ENCODE measurements around the gene GLIS1. TPM values are rescaled to one million over a fixed set of nuclear protein-coding genes. Genes with fewer than 3 reads are reported as not detected.

GLIS1 gene
- total and polyA plus RNA-seq, 2 experiments from 2014 or later = 0.26 to 0.31 TPM

DNA sequence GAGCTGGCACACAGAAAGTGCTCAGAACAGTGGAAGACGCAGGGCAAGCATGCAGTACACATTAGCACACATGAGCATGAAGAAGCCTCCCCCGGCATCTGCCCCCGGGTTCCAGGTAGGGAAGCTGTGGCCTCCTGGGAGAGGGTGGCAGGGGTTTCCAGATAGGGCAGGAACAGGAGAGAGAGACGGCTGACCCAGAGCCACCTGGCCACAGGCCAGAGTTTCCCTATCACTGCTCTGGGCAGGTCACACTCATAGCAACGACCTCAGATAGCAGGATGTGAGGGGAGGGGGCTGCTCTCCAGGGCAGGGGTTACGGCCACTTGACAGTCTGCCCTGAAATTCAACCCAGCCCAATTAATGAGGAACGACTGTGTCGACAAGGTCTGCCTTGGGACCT lies 36.6 kb downstream of the GLIS1 start:
- ATAC-seq (no peak), DNase-seq (ENCODE audit: low spot score) (no peak)
- Histone ChIP-seq H2AFZ (no peak overlapping the region), H3K4me2 (no peak overlapping the region), H3K4me3 (no peak overlapping the region), H3F3A (replicated peaks; ENCODE audit: low read depth) (peaks cover 13% of the 10 kb centered on the region; the same call in 1 of the 2 replicates), H3K79me2 (replicated peaks; ENCODE audit: insufficient read depth) (no peaks in the 10 kb centered on the region), H3K27ac (ENCODE audit: low read depth) (no peak overlapping the region), H3K9me2 (ENCODE audit: insufficient read depth) (no peaks in the 10 kb centered on the region), H3K4me1 (ENCODE audit: insufficient read depth) (peaks cover 38% of the 10 kb centered on the region), H3K36me3 (ENCODE audit: insufficient read depth) (no peaks in the 10 kb centered on the region), H4K20me1 (replicated peaks; ENCODE audit: insufficient read depth) (no peaks in the 10 kb centered on the region), H3K27me3 (ENCODE audit: insufficient read depth) (no peaks in the 10 kb centered on the region)
- Mint-ChIP-seq H3K4me1 (peaks cover 47% of the 10 kb centered on the region), H3K4me3 (no peak overlapping the region), H3K36me3 (ENCODE audit: low read depth) (no peaks in the 10 kb centered on the region), H3K27me3 (ENCODE audit: insufficient read depth, low read depth, poor library complexity) (peaks cover 4% of the 10 kb centered on the region), H3K27ac (no peak overlapping the region), H3K9me3 (no peaks in the 10 kb centered on the region; the same call in 2 of the 3 replicates)
- TF ChIP-seq ZNF114 (CRISPR knock-in tag; IDR thresholded peaks at IDR 0.05) (no peak), CREB1 (CRISPR knock-in tag; IDR thresholded peaks at IDR 0.05; ENCODE audit: low read depth) (no peak), JUNB (IDR thresholded peaks at IDR 0.05; ENCODE audit: unreplicated experiment) (no peak), EZH2phosphoT487 (IDR thresholded peaks at IDR 0.05; ENCODE audit: unreplicated experiment) (no peak)
- TF ChIP-seq, protein P1, sequence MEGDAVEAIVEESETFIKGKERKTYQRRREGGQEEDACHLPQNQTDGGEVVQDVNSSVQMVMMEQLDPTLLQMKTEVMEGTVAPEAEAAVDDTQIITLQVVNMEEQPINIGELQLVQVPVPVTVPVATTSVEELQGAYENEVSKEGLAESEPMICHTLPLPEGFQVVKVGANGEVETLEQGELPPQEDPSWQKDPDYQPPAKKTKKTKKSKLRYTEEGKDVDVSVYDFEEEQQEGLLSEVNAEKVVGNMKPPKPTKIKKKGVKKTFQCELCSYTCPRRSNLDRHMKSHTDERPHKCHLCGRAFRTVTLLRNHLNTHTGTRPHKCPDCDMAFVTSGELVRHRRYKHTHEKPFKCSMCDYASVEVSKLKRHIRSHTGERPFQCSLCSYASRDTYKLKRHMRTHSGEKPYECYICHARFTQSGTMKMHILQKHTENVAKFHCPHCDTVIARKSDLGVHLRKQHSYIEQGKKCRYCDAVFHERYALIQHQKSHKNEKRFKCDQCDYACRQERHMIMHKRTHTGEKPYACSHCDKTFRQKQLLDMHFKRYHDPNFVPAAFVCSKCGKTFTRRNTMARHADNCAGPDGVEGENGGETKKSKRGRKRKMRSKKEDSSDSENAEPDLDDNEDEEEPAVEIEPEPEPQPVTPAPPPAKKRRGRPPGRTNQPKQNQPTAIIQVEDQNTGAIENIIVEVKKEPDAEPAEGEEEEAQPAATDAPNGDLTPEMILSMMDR (conservative IDR thresholded peaks at IDR 0.05; ENCODE audit: low read depth in 2 of 2) = no peak

DNA sequence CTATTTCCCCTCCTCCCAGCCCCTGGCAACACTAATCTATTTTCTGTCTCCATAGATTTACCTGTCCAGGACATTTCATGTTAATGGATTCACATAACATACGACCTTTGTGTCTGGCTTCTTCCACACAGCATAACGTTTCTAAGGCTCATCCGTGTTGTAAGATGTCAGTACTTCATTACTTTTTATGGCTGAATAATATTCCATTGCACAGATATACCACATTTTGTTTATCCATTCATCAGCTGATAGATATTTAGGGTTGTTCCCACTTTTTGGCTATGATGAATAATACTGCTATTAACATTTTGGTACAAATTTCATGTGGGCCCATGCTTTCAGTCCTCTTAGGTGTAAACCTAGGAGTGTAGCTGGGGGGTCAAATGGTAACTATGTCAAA lies 38.2 kb downstream of the GLIS1 start:
- ATAC-seq (no peak), DNase-seq (ENCODE audit: low spot score) (no peak)
- Histone ChIP-seq H3K79me2 (replicated peaks; ENCODE audit: insufficient read depth) (no peaks in the 10 kb centered on the region), H2AFZ (no peak overlapping the region), H3K4me2 (no peak overlapping the region), H3K27ac (ENCODE audit: low read depth) (no peak overlapping the region), H3K9me2 (ENCODE audit: insufficient read depth) (no peaks in the 10 kb centered on the region), H3K27me3 (ENCODE audit: insufficient read depth) (no peaks in the 10 kb centered on the region), H3K4me1 (ENCODE audit: insufficient read depth) (peaks cover 22% of the 10 kb centered on the region), H4K20me1 (replicated peaks; ENCODE audit: insufficient read depth) (no peaks in the 10 kb centered on the region), H3K36me3 (ENCODE audit: insufficient read depth) (no peaks in the 10 kb centered on the region), H3F3A (replicated peaks; ENCODE audit: low read depth) (peaks cover 13% of the 10 kb centered on the region; the same call in 1 of the 2 replicates), H3K4me3 (no peak overlapping the region)
- TF ChIP-seq CREB1 (CRISPR knock-in tag; IDR thresholded peaks at IDR 0.05; ENCODE audit: low read depth) = no peak
- no peak for TF ChIP-seq ZNF331 (CRISPR knock-in tag; IDR thresholded peaks at IDR 0.05; ENCODE audit: low read depth)
- TF ChIP-seq STAT1 (IDR thresholded peaks at IDR 0.05; ENCODE audit: unreplicated experiment) = no peak
- TF ChIP-seq NANOG (IDR thresholded peaks at IDR 0.05; ENCODE audit: borderline replicate concordance) = no peak
- Mint-ChIP-seq H3K4me3 (no peak overlapping the region), H3K36me3 (ENCODE audit: low read depth) (no peaks in the 10 kb centered on the region), H3K27ac (no peak overlapping the region), H3K4me1 (peaks cover 32% of the 10 kb centered on the region), H3K27me3 (ENCODE audit: insufficient read depth, low read depth, poor library complexity) (peaks cover 4% of the 10 kb centered on the region), H3K9me3 (no peaks in the 10 kb centered on the region; the same call in 2 of the 3 replicates)

DNA sequence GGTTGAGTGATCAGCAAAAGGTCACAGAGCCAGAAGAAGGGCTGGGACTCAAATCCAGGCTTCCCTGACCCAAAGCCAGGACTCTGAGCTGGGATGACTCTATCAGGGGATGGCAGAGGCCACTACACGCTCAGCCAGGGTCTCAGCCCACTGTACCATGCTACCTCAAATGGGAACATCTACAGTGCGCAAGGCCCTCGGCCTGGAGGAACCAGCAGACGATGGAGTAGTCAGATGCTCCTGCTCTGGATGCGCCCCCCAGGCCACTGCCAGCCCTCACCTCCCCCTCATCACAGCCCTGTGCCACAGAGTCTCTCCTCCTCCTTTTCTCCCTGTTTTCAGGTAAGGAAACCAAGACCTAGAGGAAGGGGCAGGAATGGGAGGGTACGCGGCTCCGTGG lies 39.0 kb downstream of the GLIS1 start:
- ATAC-seq (no peak), DNase-seq (ENCODE audit: low spot score) (no peak)
- peaks cover 14% of the 10 kb centered on the region for H3K4me1 ChIP-seq (ENCODE audit: insufficient read depth)
- no peaks in the 10 kb centered on the region for H3K9me2 ChIP-seq (ENCODE audit: insufficient read depth)
- Mint-ChIP-seq H3K4me1 (peaks cover 24% of the 10 kb centered on the region), H3K27me3 (ENCODE audit: insufficient read depth, low read depth, poor library complexity) (peaks cover 4% of the 10 kb centered on the region), H3K36me3 (ENCODE audit: low read depth) (no peaks in the 10 kb centered on the region), H3K9me3 (no peaks in the 10 kb centered on the region), H3K4me3 (no peak overlapping the region), H3K27ac (no peak overlapping the region)
- H3F3A ChIP-seq (replicated peaks; ENCODE audit: low read depth) = peaks cover 11% of the 10 kb centered on the region; the same call in 1 of the 2 replicates
- no peak overlapping the region for H2AFZ ChIP-seq
- no peak overlapping the region for H3K4me2 ChIP-seq
- H3K4me3 ChIP-seq = no peak overlapping the region
- no peaks in the 10 kb centered on the region for H3K79me2 ChIP-seq (replicated peaks; ENCODE audit: insufficient read depth)
- no peaks in the 10 kb centered on the region for H4K20me1 ChIP-seq (replicated peaks; ENCODE audit: insufficient read depth)
- no peak overlapping the region for H3K27ac ChIP-seq (ENCODE audit: low read depth)
- no peaks in the 10 kb centered on the region for H3K36me3 ChIP-seq (ENCODE audit: insufficient read depth)
- H3K27me3 ChIP-seq (ENCODE audit: insufficient read depth) = no peaks in the 10 kb centered on the region
- TF ChIP-seq, protein P2, sequence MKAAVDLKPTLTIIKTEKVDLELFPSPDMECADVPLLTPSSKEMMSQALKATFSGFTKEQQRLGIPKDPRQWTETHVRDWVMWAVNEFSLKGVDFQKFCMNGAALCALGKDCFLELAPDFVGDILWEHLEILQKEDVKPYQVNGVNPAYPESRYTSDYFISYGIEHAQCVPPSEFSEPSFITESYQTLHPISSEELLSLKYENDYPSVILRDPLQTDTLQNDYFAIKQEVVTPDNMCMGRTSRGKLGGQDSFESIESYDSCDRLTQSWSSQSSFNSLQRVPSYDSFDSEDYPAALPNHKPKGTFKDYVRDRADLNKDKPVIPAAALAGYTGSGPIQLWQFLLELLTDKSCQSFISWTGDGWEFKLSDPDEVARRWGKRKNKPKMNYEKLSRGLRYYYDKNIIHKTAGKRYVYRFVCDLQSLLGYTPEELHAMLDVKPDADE (IDR thresholded peaks at IDR 0.05) = no peak
- no peak for TF ChIP-seq POLR2AphosphoS5 (IDR thresholded peaks at IDR 0.05; ENCODE audit: low read depth)
- TF ChIP-seq ZNF114 (CRISPR knock-in tag; IDR thresholded peaks at IDR 0.05) = no peak
- TF ChIP-seq, protein P3, sequence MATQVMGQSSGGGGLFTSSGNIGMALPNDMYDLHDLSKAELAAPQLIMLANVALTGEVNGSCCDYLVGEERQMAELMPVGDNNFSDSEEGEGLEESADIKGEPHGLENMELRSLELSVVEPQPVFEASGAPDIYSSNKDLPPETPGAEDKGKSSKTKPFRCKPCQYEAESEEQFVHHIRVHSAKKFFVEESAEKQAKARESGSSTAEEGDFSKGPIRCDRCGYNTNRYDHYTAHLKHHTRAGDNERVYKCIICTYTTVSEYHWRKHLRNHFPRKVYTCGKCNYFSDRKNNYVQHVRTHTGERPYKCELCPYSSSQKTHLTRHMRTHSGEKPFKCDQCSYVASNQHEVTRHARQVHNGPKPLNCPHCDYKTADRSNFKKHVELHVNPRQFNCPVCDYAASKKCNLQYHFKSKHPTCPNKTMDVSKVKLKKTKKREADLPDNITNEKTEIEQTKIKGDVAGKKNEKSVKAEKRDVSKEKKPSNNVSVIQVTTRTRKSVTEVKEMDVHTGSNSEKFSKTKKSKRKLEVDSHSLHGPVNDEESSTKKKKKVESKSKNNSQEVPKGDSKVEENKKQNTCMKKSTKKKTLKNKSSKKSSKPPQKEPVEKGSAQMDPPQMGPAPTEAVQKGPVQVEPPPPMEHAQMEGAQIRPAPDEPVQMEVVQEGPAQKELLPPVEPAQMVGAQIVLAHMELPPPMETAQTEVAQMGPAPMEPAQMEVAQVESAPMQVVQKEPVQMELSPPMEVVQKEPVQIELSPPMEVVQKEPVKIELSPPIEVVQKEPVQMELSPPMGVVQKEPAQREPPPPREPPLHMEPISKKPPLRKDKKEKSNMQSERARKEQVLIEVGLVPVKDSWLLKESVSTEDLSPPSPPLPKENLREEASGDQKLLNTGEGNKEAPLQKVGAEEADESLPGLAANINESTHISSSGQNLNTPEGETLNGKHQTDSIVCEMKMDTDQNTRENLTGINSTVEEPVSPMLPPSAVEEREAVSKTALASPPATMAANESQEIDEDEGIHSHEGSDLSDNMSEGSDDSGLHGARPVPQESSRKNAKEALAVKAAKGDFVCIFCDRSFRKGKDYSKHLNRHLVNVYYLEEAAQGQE (IDR thresholded peaks at IDR 0.05; ENCODE audit: unreplicated experiment) = no peak

Data from GM23338 (cell line).